Activated naive CD8-positive, alpha-beta T cell treated with anti-CD3 and anti-CD28 coated beads, Interleukin-2, amount 50 U/mL, for 16 hours (primary cell): ENCODE measurements around the gene TEX51.

Experiments
- DNase-seq: peaks from one replicate; pipeline ENCODE4 v3.0.0-alpha.2; 2020; ENCODE audit warnings: low read depth, low spot score

The TEX51 gene

GRCh38 chr2:126898636-126899035, at the start of gene TEX51:
Gene TEX51 (plus strand): TSS chr2:126898890. CDS start chr2:126898919, 29 bp downstream.
- DNase-seq, result no peak

DNA sequence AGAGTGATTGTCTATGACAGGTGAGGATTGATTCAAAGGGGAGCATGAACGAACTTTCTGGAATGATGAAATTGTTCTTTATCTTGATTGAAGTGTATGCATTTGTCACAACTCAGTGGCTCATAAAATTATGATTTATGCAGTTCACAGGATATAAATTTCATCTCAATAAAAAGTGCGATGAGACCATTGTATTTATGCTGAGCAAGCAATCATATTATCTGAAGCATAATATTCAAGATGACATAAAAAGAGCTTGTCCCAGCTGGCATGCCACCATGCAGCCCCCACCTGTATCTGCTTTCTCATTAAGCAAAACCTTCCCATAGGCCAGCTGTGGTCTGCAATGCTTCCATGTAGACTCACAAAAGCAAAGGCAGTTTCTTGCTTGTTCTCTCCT, 49.6 kb upstream of the TEX51 start:
- no peak for DNase-seq

DNA sequence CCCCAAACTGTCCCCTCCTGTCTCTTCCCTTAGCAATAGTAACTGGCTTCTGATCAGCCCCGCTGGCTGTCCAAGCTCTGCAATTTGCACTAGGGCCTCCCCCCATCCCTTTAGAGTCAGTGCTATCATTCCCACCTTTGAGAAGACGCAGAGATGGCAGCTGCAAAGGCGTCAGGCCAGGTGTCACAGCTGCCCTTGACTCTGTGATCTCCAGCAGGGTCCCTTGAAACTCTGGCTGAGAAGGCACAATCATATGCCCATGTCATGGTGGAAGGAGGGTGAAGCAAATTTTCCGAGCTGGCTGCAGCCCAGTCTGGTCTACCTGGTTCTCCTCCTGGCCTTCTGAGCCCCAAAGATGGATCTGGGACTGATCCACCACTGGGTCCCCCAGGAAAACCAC, 49.2 kb upstream of the TEX51 start:
- no peak for DNase-seq

GRCh38 chr2:126849991-126850535, 48.6 kb upstream of the TEX51 start:
- no peak for DNase-seq

DNA sequence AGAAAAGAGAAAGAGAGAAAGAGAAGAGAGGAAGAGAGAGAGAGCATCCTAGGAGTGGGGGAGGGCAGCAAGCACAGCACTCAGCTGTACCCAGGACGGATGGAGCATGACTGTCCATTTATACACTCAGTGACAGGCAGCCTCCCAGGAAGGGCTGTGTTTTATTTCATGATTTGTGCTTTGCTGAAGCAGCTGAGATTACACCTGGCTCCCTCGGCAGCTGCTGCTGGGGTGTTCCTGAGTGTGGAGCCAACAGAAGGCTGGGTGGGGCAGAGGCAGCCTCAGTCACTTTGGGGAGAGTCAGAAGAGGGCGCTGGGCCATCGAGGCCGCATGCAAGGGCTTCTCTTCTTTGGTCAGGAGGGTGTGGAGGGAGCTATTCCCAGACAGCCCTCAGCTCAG, 47.8 kb upstream of the TEX51 start:
- DNase-seq, result no peak

DNA sequence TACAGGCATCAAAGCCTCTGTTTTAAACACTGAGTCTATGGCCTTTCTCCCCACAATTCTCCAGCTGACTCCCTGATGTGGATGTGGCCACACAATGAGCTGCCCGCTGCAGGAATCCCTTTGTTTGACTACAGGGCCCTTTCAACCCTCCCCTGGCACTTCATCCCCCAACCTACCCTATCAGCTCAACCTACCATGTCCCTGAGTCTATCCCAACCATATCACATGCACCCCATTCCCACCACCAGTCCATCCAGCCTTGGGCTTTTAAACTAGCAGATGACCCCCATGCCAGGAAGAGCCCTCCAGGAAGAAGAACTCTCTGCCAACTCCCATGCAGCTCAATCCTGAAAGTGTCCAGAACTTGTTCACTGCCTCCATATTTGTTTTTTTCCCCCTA, 46.9 kb upstream of the TEX51 start:
- DNase-seq, result no peak

GRCh38 chr2:126852361-126852760, 46.3 kb upstream of the TEX51 start:
- DNase-seq, result no peak

- no peak for DNase-seq
These were observed 43.1 kb upstream of the TEX51 start for GRCh38 chr2:126855606-126856005.

GRCh38 chr2:126856403-126856802, 42.3 kb upstream of the TEX51 start:
- no peak for DNase-seq

GRCh38 chr2:126857502-126857901, 41.2 kb upstream of the TEX51 start:
- no peak for DNase-seq

DNA sequence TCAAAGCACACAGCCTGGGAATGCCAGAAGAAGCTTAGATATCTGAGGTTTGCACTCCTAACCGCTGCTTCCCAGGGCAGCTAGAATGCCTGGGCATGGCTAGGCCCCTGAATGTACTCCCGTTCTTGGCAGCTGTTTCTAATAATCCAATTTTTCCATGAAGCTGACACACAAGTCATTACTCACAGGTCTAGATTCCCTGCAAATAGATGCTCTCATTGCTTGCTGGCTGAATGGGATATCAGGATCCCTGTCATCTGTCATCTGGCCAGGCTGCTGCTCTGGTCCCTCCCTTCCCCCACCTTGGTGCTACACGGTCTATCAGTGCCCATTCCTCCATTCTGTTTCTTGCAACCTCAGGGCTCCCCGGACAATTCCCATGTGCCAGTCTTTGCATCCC, 40.7 kb upstream of the TEX51 start:
- DNase-seq, result no peak

- no peak for DNase-seq
These were observed 40.3 kb upstream of the TEX51 start for GRCh38 chr2:126858436-126858835.

GRCh38 chr2:126858991-126859390, 39.7 kb upstream of the TEX51 start:
- no peak for DNase-seq

DNA sequence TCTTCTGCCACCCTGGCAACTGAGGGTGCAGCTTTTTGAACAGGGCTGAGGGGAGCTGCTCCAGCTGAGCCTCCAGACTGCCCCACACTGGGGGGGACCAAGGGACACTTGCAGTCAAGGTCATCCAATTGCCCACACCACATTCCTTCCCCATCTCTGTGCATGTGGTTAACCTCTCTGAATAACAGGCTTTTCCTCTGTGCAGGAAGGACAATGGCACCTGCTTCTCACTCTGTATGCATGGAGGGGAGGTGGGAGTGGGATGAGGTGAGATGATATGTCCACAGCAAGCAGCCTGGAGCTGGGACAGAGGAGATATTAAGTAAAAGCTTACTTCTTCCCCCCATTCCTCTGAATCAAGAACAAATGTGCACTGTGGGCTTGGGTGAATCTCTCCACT, 39.1 kb upstream of the TEX51 start:
- no peak for DNase-seq

DNA sequence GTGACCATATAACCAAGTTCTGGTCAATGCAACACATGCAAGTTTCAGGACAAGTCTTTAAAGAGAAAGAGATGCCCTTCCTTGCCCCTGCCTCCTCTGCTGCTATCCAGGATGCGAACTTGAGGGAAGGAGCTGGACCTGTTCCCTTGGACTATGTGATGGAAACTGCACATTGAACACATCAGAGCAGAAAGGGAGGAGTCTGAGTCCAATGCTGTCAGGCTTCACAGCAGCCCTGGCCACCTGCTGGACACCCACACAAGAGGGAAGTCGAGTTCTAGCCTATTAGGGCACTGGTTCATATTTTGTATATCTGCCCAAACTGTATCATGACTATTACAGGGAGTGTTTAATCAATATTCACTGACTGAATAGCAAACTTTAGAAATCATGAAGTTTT, 38.3 kb upstream of the TEX51 start:
- no peak for DNase-seq

GRCh38 chr2:126862730-126863129, 36.0 kb upstream of the TEX51 start:
- DNase-seq, result no peak

DNA sequence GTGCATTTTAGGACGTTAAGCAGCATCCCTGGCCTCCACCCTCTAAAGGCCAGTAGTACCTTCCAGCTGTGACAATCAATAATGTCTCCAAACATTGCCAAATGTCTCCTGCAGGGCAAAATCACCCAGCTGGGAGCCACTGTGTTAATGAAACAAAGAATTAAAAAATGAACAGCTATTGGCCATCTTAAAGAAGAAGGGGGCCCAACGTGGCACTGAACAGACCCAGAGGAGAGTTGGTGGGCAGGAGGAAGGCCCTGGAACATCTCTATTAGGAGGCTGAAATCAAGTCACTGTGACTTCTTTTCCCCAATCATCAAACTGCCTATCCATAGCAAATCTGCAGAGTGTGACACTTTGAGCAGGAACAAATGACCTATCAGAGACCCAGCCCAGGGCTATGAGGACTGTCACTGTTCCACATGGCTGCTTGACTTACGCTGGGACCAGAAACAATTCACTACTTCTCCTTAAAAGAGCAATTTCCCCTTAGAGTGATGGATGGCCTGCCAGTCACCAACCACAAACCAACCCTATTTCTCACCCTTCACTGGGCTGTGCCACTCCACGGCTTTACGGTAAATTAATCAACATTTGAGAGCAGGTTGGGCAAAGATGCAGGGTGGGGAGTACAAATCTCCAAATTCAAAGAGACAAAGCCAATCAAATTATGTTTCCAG, 35.2 kb upstream of the TEX51 start:
- DNase-seq, result no peak

GRCh38 chr2:126864861-126865260, 33.8 kb upstream of the TEX51 start:
- no peak for DNase-seq

- DNase-seq, result no peak
These were observed 32.2 kb upstream of the TEX51 start for GRCh38 chr2:126866451-126866850.

DNA sequence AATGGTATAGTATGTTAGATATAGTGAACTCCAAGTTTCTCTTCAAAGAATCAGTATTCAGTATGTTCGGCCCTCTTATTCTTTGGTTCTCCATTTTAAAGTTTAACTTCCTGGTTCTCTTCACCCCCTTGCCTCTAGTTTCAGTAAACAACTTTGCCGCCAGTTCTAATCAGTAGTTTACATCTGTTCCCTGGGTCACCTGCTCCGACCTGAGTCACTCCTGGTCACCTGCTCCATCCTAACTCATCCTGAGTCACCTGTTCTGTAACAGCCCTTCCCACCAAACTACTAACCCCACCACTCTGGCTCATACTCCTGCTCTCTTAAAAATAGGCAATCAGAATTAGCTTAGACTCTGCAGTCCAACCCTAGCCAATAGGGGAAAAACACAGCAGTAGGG, 23.7 kb upstream of the TEX51 start:
- no peak for DNase-seq

DNA sequence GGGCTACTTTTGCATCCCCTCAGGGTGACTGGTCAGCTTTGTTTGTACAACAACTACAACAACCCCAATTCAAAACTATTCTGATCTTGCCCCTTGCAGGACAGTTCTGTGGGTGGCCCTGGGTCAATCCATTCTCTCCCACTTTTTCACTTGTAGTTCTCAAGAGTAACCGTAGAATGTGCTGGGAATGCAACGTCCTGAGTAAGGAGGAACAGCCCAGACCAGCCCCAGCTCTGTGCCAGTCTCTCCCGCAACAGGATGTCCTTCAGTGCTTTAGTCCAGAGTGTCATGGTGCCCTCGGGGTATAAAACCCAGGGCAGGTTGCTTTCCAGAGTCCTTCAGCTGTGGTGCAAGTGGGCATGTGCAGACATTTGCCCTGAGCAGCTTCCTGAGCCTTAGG, 22.1 kb upstream of the TEX51 start:
- DNase-seq, result no peak

DNA sequence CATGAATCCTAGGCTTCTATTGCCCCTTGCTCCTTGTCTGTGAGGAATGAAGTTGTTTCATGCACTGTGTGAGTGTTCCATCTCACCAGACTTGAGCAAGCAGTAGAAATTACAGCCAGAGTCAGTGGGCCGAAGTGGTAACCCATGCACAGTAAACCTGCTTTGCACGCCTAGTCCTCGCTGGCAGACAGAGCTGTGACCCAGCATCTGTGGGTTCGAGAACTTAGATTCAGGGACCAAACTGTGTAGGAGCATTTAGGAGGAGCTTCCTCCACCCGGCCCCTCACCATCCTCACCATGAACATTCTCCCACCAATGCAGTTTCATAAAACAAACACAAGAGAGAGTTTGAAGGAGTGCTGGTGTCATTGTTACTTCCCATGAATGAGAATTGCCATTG, 21.6 kb upstream of the TEX51 start:
- no peak for DNase-seq

DNA sequence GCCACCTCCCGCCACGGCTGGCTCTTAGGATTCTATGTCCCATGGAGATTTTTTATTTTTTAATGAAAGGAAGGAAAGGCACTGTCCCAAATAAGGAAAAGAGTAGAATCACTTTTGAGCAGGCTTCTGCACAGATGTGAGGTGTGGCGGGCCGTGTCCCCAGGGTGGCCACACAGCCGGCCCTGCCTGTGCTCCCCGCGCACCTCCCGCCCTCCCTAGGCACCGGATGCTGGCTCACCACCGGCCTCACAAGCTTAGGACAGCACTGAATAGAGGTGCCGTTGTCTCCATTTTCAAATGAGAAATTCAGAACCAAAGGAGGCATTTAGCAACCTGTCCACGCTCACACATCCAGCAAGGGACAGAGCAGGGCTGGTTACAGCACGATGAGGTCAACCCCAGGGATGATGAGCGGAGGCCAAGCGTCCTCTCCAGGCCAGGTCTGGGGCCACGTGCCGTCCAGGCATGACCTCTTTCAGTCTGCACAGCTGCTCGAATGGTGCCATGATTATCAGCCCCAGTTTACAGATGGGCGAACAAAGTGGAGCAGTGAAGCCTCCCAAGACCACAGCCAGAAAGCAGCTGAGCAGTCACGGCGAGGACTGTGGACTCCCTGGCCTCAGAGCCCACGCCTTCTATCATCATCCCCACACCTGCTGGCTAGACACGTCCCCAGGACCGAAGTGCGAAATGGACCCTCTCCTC, 20.7 kb upstream of the TEX51 start:
- DNase-seq, result no peak
